Measurements from ENCODE around the gene INTS7. TPM values are rescaled to one million over a fixed set of nuclear protein-coding genes. Genes with fewer than 3 reads are reported as not detected.

INTS7 gene
- total RNA-seq, 2 donors from 2014 or later: 4.7 to 16.9 TPM

GRCh38 chr1:211973541-211973940, 61.8 kb downstream of the INTS7 start:
- Histone ChIP-seq H3K36me3 (no peaks in the 10 kb centered on the region), H3K4me3 (no peak overlapping the region), H3K27me3 (replicated peaks; ENCODE audit: insufficient read depth) (no peaks in the 10 kb centered on the region), H3K27ac (no peak overlapping the region), H3K9me3 (no peaks in the 10 kb centered on the region), H3K4me1 (ENCODE audit: control insufficient read depth in 1 of 2, low read depth in 2 of 2) (peaks cover 14 to 17% of the 10 kb centered on the region in 2 donors)
- DNase-seq (ENCODE audit: low spot score) (no peak), ATAC-seq (ENCODE audit: insufficient number of reproducible peaks, low FRiP score, low read depth) (no peak)
- TF ChIP-seq, protein P1, sequence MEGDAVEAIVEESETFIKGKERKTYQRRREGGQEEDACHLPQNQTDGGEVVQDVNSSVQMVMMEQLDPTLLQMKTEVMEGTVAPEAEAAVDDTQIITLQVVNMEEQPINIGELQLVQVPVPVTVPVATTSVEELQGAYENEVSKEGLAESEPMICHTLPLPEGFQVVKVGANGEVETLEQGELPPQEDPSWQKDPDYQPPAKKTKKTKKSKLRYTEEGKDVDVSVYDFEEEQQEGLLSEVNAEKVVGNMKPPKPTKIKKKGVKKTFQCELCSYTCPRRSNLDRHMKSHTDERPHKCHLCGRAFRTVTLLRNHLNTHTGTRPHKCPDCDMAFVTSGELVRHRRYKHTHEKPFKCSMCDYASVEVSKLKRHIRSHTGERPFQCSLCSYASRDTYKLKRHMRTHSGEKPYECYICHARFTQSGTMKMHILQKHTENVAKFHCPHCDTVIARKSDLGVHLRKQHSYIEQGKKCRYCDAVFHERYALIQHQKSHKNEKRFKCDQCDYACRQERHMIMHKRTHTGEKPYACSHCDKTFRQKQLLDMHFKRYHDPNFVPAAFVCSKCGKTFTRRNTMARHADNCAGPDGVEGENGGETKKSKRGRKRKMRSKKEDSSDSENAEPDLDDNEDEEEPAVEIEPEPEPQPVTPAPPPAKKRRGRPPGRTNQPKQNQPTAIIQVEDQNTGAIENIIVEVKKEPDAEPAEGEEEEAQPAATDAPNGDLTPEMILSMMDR (IDR thresholded peaks at IDR 0.05): no peak

- TF ChIP-seq, protein P1 (IDR thresholded peaks at IDR 0.05): no peak
Measured at GRCh38 chr1:211968200-211968834, 67.0 kb downstream of the INTS7 start.

GRCh38 chr1:211967704-211968103, 67.7 kb downstream of the INTS7 start:
- Histone ChIP-seq H3K27me3 (replicated peaks; ENCODE audit: insufficient read depth) (no peaks in the 10 kb centered on the region), H3K4me3 (no peak overlapping the region), H3K4me1 (ENCODE audit: control insufficient read depth in 1 of 2, low read depth in 2 of 2) (no peaks in the 10 kb centered on the region), H3K27ac (no peak overlapping the region), H3K9me3 (no peaks in the 10 kb centered on the region), H3K36me3 (no peaks in the 10 kb centered on the region)
- TF ChIP-seq, protein P1 (IDR thresholded peaks at IDR 0.05): no peak
- ATAC-seq (ENCODE audit: insufficient number of reproducible peaks, low FRiP score, low read depth) (no peak), DNase-seq (ENCODE audit: low spot score) (no peak)

More at GRCh38 chr1:211968200-211968834, 67.0 kb downstream of the INTS7 start:
- DNase-seq (ENCODE audit: low spot score) (no peak), ATAC-seq (ENCODE audit: insufficient number of reproducible peaks, low FRiP score, low read depth) (no peak)
- H3K4me3 ChIP-seq: no peak overlapping the region
- H3K36me3 ChIP-seq: no peaks in the 10 kb centered on the region
- no peaks in the 10 kb centered on the region for H3K27me3 ChIP-seq (replicated peaks; ENCODE audit: insufficient read depth)
- H3K4me1 ChIP-seq (ENCODE audit: control insufficient read depth in 1 of 2, low read depth in 2 of 2): no peaks in the 10 kb centered on the region
- H3K27ac ChIP-seq: no peak overlapping the region
- H3K9me3 ChIP-seq: no peaks in the 10 kb centered on the region

DNA sequence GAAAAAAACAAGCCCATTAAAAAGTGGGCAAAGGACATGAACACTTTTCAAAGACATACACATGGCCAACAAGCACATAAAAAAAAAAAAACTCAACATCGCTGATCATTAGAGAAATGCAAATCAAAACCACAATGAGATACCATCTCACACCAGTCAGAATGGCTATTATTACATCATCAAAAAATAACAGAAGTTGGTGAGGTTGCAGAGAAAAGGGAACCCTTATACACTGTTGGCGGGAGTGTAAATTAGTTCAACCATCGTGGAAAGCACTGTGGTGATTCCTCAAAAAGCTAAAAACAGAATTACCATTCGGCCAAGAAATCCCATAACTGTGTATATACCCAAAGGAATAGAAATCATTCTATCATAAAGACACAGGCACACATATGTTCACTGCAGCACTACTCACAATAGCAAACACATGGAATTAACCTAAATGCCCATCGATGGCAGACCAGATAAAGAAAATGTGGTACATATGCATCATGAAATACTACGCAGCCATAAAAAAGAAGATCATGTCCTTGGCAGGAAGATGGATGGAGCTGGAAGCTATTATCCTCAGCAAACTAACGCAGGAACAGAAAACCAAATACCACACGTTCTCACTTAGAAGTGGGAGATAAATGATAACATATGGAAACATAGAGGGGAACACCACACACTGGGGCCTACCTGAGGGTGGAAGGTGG, 70.1 kb downstream of the INTS7 start:
- ATAC-seq (ENCODE audit: insufficient number of reproducible peaks, low FRiP score, low read depth) (no peak), DNase-seq (ENCODE audit: low spot score) (no peak)
- Histone ChIP-seq H3K9me3 (no peaks in the 10 kb centered on the region), H3K4me3 (no peak overlapping the region), H3K27me3 (replicated peaks; ENCODE audit: insufficient read depth) (no peaks in the 10 kb centered on the region), H3K4me1 (ENCODE audit: control insufficient read depth in 1 of 2, low read depth in 2 of 2) (no peaks in the 10 kb centered on the region), H3K27ac (no peak overlapping the region), H3K36me3 (no peaks in the 10 kb centered on the region)
- TF ChIP-seq, protein P1 (IDR thresholded peaks at IDR 0.05): no peak

- no peak overlapping the region for H3K4me3 ChIP-seq
- no peaks in the 10 kb centered on the region for H3K4me1 ChIP-seq (ENCODE audit: control insufficient read depth in 1 of 2, low read depth in 2 of 2)
- ATAC-seq (ENCODE audit: insufficient number of reproducible peaks, low FRiP score, low read depth) (no peak), DNase-seq (ENCODE audit: low spot score) (no peak)
- TF ChIP-seq, protein P1 (IDR thresholded peaks at IDR 0.05): no peak
- no peaks in the 10 kb centered on the region for H3K9me3 ChIP-seq
- H3K36me3 ChIP-seq: no peaks in the 10 kb centered on the region
- no peaks in the 10 kb centered on the region for H3K27me3 ChIP-seq (replicated peaks; ENCODE audit: insufficient read depth)
- H3K27ac ChIP-seq: no peak overlapping the region
Measured at GRCh38 chr1:211959680-211960079, 75.7 kb downstream of the INTS7 start.
